Measurements from ENCODE around the gene GPRC5B.

The GPRC5B gene

DNA sequence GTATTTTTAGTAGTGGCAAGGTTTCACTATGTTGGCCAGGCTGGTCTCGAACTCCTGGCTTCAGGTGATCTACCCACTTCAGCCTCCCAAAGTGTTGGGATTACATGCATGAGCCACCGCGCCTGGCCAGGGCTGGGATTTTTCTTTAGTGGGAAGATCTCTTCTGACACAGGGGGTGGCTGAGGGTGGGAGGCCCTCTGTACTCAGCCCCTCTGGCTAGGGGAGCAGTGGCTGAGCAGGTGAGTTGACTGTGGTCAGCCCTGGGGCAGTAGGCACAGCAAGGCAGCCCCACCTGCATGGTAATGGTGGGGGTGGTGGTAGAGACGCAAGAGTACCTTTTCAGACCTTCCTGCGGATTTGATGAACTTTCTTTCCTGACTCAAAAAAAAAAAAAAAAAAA lies 12.3 kb upstream of the GPRC5B start:
- DNase-seq, result no peak

- no peak for DNase-seq
Measured at GRCh38 chr16:19894586-19894985, 9.9 kb upstream of the GPRC5B start.

GRCh38 chr16:19892902-19893301 lies 8.3 kb upstream of the GPRC5B start:
- DNase-seq, result no peak

DNA sequence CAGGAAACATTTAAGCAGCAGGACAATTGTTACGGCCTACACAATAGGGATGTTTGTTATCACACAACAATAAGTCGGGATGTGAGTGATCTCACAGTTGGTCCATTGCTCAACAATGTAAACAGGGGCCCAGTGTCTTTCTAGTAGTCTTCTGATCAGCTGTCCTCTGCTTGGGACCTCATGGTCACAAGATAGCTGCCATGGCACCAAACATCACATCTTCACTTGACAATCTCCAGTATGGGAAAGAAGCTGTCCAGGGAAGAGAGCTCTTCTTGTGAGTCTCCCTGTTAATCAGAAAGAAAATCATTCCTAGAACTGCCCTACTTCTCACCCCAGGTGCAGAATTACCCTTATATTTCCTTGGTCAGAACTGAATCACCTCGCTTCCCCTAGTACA lies 6.3 kb upstream of the GPRC5B start:
- no peak for DNase-seq

- DNase-seq, result no peak
Measured at GRCh38 chr16:19888834-19889233, 4.2 kb upstream of the GPRC5B start.

DNA sequence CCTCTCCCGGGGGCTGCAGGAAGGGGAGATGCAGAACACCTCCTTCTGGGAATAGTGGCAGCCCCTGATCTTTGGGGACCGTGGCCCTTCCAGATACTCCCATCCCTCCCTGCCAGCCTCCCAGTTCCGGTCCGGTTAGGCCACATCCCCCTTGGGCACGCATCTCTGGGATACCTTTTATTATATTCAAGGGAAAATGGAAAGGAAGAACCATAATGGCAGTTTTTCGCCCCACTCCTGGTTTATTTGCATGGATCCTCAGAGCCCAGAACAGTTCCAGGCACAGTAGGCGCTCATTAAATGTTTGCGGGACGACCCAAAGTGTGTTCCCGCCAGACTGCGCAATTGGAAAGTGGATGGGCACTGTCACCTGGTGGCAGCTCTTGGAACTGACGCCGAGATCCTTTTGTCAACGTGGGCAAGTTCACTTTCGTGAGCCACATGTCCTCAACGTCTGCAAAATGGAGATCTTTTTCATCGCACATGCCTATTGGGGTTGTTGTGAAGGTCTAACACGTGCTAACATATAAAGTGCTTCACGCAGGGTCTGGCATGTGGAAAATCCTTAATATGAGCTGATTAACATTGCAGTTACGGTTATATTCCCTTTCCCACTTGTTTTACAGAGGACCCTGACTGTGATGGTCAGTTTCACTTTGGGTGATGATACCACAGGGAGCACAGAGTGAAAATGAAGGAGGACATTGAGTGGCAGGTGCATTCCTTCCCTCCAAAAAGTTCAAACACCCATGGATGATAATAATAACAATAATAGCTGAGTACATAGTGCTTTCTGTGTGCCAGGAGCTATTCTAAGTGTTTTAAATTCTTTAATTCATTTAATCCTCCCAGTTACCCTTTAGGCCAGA lies 1.7 kb upstream of the GPRC5B start:
- peak; percentile 73 for DNase-seq

- no peak for DNase-seq
Measured at GRCh38 chr16:19885451-19886072, 914 bp upstream of the GPRC5B start.

DNA sequence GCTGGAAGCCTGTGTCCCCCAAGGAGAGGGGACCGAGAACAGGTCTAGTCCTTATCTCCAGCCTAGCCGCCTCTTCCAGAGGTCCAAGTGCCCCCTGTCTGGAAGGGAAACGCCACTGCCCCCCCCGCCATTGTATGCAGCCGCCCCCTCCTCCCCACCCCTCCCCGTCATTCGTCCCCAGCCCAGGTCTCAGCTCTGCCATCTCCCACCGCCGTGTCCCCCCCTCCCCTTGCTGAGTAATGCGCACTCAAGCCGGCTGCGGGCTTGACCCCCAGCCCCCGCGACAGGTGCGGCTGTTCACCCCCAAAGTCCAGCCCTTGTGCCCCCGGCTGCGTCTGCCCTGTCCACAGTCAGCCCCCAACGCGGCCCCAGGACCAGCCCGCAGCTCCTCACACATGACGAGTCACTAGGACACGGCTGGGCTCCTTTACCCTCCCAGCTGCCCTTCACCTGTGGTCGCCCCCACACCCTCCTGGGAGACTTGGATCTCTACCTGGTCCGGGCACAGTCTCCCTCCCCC lies 622 bp downstream of the GPRC5B start:
- DNase-seq, result no peak

DNA sequence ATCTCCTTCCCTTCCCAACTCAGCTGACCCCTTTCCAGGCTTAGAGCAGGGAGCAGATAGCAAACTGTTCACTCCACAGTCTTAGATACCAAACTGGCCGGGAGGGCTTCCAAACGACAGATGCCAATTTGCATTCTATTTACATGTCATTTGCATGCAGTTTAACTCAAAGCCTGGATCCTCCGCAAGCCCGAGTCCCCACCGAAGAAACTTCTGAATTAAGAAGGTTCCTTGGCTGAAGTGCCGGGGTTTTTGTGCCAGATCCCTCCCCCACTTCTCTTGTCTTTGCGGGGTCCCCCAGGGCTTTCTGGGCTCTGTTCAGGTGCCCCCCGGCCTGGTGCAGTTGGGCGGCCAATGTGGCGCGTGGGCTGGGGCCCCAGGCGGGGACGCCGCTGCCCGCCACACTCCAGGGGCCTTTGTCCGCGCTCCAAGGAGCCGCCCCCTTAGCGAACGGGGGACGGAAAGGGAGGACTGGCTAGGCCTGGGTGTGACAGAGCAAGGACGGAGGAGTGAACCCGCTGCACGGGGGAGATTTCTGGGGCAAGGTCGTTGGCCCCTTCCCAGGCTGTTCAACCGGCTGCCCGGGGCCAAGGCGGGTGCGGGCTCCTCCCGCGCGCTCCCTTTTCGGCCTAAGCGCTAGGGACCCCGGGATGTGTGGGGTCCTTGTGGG lies 1.2 kb downstream of the GPRC5B start:
- DNase-seq, result no peak

DNA sequence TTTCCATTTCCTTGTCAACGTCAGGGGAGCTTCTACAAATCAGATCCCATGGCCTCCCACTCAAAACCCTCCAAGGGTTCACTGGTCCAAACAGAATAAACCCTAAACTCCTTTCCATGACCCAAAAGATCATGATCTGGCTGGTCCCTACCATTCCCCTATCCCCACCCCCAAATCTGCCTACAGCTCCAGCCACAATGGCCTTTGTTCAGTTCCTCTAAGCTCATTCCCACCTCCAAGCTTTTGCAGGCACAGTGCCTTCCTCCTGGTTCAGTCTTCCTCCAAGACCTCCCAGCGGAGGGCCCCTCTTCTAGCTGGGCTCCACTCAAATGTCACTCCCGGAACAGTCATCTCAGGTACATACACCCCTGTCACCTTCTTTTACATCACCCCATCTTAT lies 2.0 kb downstream of the GPRC5B start:
- no peak for DNase-seq

DNA sequence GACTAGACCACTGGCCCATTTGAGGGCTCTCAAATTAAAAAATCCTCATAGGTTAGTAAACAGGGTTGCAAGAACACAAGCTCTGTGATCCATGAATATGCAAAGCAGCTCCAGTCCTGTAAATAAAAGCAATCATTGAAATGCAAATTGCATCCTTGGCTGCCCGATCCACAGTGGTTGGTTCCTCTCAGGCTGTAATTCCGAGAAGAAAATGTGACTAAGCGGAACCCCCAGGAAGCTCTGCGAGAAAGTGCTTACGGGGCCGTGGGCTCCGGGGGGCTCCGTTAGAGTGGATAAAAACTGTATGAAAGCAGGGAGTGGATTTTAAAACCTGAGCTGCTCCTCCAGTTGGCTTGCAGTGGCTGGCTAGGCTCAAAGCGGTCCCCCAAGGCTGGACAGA lies 2.5 kb downstream of the GPRC5B start:
- no peak for DNase-seq

- DNase-seq, result no peak
Measured at GRCh38 chr16:19881783-19882182, 2.9 kb downstream of the GPRC5B start.

- no peak for DNase-seq
Measured at GRCh38 chr16:19881028-19881427, 3.6 kb downstream of the GPRC5B start.

DNA sequence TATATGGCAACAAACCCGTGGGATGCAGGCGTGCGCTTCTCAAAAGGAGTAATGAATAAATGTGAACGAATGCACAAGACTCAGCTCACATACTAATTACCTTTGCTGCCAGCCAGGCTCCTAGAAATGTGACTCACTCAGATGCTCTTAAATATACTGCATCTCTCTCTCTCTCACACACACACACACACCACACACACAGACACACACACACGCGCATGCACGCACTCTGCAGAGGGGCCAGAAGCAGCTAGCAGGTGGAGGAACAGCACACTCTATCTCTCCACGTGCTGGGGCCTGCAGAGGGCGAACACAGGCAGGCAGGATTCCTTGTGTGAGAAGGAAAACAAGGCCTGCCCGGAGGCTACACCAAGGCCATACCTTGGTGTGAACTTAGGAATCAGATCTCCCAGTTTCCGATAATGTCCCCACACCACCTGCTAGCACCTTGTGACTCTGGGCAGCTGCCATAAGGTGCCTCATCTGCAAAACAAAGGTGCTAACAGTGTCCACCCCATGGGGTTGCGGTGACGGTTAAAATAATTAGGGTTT lies 5.3 kb downstream of the GPRC5B start:
- no peak for DNase-seq

DNA sequence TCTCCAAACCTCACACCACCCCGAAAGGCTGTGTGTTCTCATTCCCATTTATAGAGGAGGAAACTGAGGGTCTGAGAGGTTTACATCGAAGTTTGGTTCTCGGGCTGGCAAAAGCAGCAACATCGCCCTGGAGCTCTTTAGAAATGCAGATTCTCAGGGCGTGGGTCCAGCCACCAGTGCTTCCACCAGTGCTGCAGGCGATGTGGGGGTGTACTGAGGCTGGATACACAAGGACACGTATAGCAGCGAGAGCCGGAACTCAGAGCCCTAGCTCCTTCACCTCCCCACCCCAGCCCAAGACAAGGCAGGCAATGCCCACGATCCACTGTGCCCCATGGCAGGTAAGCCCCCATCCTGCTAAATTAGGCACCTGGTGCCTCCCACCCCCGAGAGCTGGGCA lies 5.9 kb downstream of the GPRC5B start:
- no peak for DNase-seq

DNA sequence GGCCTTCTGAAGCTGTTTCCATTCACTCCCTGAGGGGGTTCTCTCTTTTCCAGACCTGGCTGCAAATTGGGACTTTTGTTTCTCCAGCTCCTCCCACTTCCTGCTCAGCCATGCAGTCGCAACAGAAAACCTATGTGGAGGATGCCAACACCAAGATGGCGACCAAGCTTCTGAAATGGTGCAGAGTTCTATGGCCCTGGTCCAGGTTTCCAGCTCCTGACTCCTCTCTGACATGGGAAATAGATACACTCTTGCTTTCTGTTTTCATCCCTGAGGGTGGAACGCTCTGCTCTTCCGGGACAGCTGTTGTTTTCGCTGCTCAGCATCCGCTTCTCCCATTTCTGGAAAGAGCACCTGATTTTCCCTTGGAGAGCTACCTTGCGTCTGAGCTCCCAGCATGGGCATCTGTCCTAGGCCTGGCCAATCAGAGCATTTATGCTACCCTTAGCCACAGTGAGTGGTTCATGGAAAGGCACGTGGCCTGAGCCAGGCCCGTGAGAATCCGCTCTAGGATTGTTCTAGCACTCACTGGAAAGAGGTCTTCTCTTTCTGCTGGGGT lies 8.1 kb downstream of the GPRC5B start:
- DNase-seq, result no peak

DNA sequence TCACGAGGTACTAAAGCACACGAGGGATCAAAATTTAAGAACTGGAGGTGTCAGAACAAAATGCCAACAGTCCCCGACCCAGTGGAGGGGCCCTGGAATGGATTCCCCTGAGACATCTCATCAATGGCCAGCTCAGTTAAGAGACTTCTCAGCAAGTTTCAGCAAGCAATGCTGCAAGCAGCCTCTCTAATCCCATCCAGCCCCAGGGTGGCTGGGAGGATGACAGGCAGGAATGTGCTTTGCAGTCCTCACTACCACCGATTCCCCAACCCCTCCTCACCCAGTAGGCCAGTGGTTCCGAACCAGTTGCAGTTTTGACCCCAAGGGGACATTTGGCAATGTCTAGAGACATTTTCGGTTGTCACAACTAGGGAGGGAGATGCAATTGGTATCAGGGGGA lies 8.7 kb downstream of the GPRC5B start:
- no peak for DNase-seq

DNA sequence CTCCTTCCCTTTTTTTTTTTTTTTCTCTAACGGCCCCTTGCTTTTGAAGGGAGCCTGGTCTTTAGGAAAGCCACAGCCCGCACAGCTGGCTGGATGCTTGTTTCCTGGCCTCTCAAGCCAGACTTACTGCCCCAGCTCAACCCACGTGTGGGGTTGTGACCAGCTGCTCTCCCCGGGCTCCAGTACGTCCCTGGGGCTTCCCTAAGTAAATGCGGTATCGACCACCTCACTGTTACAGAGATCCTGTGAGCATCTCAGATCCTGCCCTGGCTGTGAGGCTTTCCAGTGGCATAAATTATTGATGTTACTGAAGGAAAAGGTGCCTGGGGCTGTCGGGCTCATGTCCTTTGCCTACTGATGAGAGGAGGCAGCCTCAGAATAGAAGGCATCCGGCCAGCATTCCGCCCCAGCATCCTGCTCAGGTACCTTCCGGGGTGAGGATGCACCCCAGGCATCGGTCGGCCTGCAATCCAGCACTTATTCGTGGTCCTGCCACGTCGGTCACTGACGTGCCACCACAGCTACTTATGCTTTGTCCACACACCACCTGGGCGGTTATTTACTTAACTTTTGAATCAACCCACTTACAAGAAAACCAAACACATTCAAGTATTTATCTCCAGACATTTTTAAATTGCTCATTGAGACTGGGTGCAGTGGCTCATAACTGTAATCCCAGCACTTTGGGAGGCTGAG lies 9.6 kb downstream of the GPRC5B start:
- DNase-seq, result peak; percentile 55

DNA sequence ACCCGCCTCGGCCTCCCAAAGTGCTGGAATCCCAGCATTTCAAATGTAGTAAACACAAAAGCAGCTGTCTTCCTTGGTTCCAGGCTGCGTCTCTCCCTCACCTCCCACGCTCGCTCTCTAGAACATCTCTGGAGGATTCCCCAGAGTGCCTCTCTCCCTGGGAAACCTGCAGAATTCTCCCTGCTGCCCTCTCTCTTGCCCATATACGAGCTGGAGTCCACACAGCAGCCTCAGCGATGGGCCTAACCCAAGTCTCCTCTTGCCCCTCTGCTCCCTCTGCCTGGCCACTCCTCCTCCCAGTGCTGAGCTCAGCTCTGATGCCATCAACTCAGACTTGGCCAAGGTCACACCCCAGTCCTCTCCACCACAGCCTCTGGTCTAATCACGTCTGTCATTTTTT lies 10.6 kb downstream of the GPRC5B start:
- no peak for DNase-seq

DNA sequence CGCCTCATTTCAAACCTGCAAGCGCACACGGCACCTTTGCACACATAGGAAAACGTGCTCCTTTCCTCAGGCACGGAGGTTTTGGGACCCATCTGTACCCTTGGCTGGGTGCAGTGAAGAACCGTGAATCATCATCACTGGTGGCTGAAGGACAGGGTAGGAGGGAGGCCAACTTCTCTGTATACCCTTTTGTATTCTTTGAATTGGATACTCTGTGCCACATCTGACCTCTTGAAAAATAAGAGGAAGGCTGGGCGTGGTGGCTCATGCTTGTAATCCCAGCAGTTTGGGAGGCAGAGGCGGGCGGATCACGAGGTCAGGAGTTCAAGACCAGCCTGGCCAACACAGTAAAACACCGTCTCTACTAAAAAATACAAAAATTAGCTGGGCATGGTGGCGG lies 11.7 kb downstream of the GPRC5B start:
- DNase-seq, result no peak

- no peak for DNase-seq
Measured at GRCh38 chr16:19872179-19872863, 12.3 kb downstream of the GPRC5B start.

GRCh38 chr16:19871721-19872120 lies 12.9 kb downstream of the GPRC5B start:
- no peak for DNase-seq
